T-helper 2 cell treated with Interferon-gamma antibody and Interleukin-4, amounts not matched to agents 5 μg/mL and 100 μg/mL, for 36 hours (primary cell): ENCODE results near the gene SMYD3.

Source experiments
- DNase-seq: peaks from one replicate; pipeline ENCODE4 v3.0.0; 2021; ENCODE audit warnings: low spot score
- H3K27ac Mint-ChIP-seq: one replicate; pipeline ENCODE4 v1.8.0; 2021; ENCODE audit warnings: mild to moderate bottlenecking, mixed read lengths
- H3K27me3 Mint-ChIP-seq: one replicate; pipeline ENCODE4 v1.8.0; 2021; ENCODE audit warnings: low read depth, mixed read lengths
- H3K36me3 Mint-ChIP-seq: one replicate; pipeline ENCODE4 v1.8.0; 2021; ENCODE audit warnings: low read depth, mixed read lengths
- H3K4me1 Mint-ChIP-seq: one replicate; pipeline ENCODE4 v1.8.0; 2021; ENCODE audit warnings: low read depth, mixed read lengths
- H3K4me3 Mint-ChIP-seq: one replicate; pipeline ENCODE4 v1.8.0; 2022; ENCODE audit warnings: mild to moderate bottlenecking, moderate library complexity, mixed read lengths
- H3K9me3 Mint-ChIP-seq: one replicate; pipeline ENCODE4 v1.8.0; 2021; ENCODE audit warnings: mixed read lengths

SMYD3 gene

GRCh38 chr1:246068619-246069509 is 438.2 kb downstream of the SMYD3 start:
- H3K9me3 Mint-ChIP-seq: no peaks in the 10 kb centered on the region
- no peak for DNase-seq
- H3K4me3 Mint-ChIP-seq: no peak overlapping the region
- no peaks in the 10 kb centered on the region for H3K27me3 Mint-ChIP-seq
- no peaks in the 10 kb centered on the region for H3K36me3 Mint-ChIP-seq
- no peak overlapping the region for H3K27ac Mint-ChIP-seq
- H3K4me1 Mint-ChIP-seq: peaks cover 9% of the 10 kb centered on the region

DNA sequence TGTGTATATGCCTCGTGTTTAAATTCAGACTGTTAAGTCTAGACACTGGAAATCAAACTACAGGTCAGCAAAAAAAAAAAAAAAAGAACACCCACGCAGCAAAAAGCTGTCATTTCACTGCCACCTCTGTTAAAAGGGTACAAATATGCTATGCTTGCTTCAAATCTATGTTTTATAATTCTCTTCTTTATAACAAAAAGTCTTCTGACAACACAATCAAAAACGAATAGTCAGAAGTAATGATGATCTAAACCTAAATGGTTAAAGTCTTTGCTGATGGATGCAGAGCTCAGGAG is 438.9 kb downstream of the SMYD3 start:
- no peak for DNase-seq
- Mint-ChIP-seq H3K9me3 (no peaks in the 10 kb centered on the region), H3K4me1 (peaks cover 9% of the 10 kb centered on the region), H3K27ac (no peak overlapping the region), H3K36me3 (no peaks in the 10 kb centered on the region), H3K4me3 (no peak overlapping the region), H3K27me3 (no peaks in the 10 kb centered on the region)

DNA sequence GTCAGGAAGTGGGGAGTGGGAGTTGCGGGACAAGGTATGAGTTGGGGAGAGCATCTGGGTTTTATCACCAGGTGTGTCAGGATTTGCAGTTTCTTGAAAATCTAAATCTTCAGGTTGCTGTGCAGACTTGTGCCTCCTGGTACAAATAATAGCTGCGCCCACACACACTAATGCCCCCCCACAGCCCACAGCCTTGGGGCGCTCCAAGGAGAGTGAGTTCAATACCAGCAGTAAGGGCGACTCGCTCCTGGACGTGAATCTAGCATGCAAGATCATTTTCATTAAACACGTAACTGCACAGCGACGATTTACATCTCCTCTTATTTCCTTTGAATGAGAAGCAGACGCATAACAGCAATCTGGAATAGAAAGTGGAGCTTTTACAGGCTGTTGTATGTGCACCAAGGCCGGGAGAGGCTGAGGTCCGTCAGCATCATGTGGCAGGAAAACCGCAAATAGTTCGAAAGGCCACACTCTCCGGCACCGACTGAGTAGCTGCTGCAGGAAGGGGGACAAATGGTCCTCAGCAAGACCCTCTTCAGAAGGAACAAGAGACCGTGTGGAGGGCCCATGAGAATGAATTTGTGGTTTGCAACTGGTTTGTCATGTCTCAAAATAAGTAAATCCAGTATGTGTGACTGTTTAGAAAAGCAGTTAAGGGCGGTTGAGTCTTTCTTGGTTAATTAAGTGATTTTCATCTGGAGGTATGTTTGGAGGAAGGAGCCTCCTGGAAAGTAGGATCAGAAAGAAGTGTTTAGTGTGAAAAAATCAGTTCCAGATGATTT is 439.5 kb downstream of the SMYD3 start:
- no peak overlapping the region for H3K27ac Mint-ChIP-seq
- no peak overlapping the region for H3K4me3 Mint-ChIP-seq

GRCh38 chr1:246066573-246066972 is 440.5 kb downstream of the SMYD3 start:
- no peaks in the 10 kb centered on the region for H3K9me3 Mint-ChIP-seq
- no peak overlapping the region for H3K27ac Mint-ChIP-seq
- no peak overlapping the region for H3K4me3 Mint-ChIP-seq
- H3K27me3 Mint-ChIP-seq: no peaks in the 10 kb centered on the region
- no peak for DNase-seq
- H3K4me1 Mint-ChIP-seq: peaks cover 7% of the 10 kb centered on the region
- H3K36me3 Mint-ChIP-seq: no peaks in the 10 kb centered on the region

More for the DNA sequence above, 439.5 kb downstream of the SMYD3 start:
- no peaks in the 10 kb centered on the region for H3K9me3 Mint-ChIP-seq
- no peaks in the 10 kb centered on the region for H3K27me3 Mint-ChIP-seq
- no peak for DNase-seq
- H3K36me3 Mint-ChIP-seq: no peaks in the 10 kb centered on the region
- H3K4me1 Mint-ChIP-seq: peaks cover 9% of the 10 kb centered on the region

GRCh38 chr1:246065592-246065991 is 441.5 kb downstream of the SMYD3 start:
- Mint-ChIP-seq H3K4me3 (no peak overlapping the region), H3K9me3 (no peaks in the 10 kb centered on the region), H3K27ac (no peak overlapping the region), H3K36me3 (no peaks in the 10 kb centered on the region), H3K4me1 (peaks cover 7% of the 10 kb centered on the region), H3K27me3 (no peaks in the 10 kb centered on the region)
- no peak for DNase-seq

DNA sequence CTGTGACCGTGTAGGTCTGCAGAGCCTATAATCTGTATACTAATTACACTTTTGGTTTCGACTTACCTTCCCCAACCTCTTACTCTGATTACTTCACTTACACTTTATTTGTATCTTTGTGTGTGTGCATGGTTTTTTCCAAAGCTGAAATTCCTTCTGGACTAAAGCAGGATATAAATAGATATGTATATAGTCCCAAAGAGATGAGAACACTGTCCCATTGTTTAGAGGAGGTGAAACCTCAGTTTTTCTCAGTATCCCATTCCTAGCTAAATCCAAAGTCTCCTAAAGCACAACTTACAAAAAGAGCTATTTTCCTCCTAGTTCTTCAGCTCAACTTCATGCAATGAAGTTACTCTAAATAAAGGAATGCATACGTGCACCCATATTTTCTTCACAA is 442.2 kb downstream of the SMYD3 start:
- Mint-ChIP-seq H3K4me3 (no peak overlapping the region), H3K27me3 (no peaks in the 10 kb centered on the region), H3K4me1 (peaks cover 7% of the 10 kb centered on the region), H3K9me3 (no peaks in the 10 kb centered on the region), H3K27ac (no peak overlapping the region), H3K36me3 (no peaks in the 10 kb centered on the region)
- no peak for DNase-seq

GRCh38 chr1:246063013-246063616 is 444.0 kb downstream of the SMYD3 start:
- Mint-ChIP-seq H3K9me3 (no peaks in the 10 kb centered on the region), H3K4me1 (peaks cover 6% of the 10 kb centered on the region), H3K36me3 (no peaks in the 10 kb centered on the region), H3K27ac (no peak overlapping the region), H3K4me3 (no peak overlapping the region), H3K27me3 (no peaks in the 10 kb centered on the region)
- no peak for DNase-seq

DNA sequence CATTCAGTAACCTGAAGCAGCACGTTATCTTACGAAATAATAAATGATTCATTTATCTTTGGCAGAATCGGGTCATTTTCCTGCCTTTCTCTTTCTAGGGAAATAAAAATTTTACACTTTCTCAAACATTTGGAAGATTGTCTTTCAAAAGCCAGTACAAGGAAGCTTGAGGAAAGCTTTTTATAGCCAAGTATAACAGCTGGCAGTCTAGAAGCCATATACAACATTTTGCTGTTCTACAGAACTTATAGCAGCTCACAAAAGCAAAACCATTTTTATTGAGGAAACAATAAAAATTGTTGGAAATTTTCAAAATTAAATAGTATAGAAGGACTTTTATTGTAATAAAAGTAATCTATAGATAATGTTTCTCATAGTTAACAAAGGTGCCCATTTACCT is 448.6 kb downstream of the SMYD3 start:
- H3K4me3 Mint-ChIP-seq: no peak overlapping the region
- no peaks in the 10 kb centered on the region for H3K27me3 Mint-ChIP-seq
- no peaks in the 10 kb centered on the region for H3K4me1 Mint-ChIP-seq
- no peaks in the 10 kb centered on the region for H3K36me3 Mint-ChIP-seq
- peaks cover 6% of the 10 kb centered on the region for H3K9me3 Mint-ChIP-seq
- H3K27ac Mint-ChIP-seq: no peak overlapping the region
- DNase-seq: no peak

GRCh38 chr1:246052603-246053002 is 454.5 kb downstream of the SMYD3 start:
- no peak overlapping the region for H3K4me3 Mint-ChIP-seq
- H3K36me3 Mint-ChIP-seq: no peaks in the 10 kb centered on the region
- H3K27ac Mint-ChIP-seq: no peak overlapping the region
- no peaks in the 10 kb centered on the region for H3K4me1 Mint-ChIP-seq
- H3K9me3 Mint-ChIP-seq: peaks cover 6% of the 10 kb centered on the region
- H3K27me3 Mint-ChIP-seq: no peaks in the 10 kb centered on the region
- no peak for DNase-seq

- Mint-ChIP-seq H3K27ac (no peak overlapping the region), H3K36me3 (no peaks in the 10 kb centered on the region), H3K4me3 (no peak overlapping the region), H3K27me3 (no peaks in the 10 kb centered on the region), H3K4me1 (no peaks in the 10 kb centered on the region), H3K9me3 (peaks cover 6% of the 10 kb centered on the region)
- no peak for DNase-seq
Measured at GRCh38 chr1:246051909-246052518, 455.1 kb downstream of the SMYD3 start.

DNA sequence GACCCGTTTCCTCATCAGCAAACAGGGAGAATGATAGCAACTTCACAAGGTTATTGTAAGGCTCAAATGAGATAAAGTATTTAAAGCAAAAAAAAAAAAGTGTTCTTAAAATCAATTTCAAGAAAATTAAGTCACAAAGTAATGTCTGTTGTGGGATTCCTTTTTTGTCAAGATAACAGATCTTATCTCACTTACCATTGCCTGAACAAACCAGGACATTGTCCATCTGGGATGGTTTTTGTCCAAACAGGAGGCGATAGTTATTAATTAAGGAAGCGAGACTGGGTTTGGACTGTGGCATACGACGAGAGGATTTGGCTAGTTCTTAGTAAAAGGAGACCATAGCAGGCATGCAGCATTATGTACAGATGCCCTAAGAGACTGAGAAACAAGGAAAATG is 458.4 kb downstream of the SMYD3 start:
- Mint-ChIP-seq H3K4me1 (no peaks in the 10 kb centered on the region), H3K4me3 (no peak overlapping the region), H3K36me3 (no peaks in the 10 kb centered on the region), H3K9me3 (peaks cover under 1% of the 10 kb centered on the region), H3K27ac (no peak overlapping the region), H3K27me3 (no peaks in the 10 kb centered on the region)
- DNase-seq: no peak

- Mint-ChIP-seq H3K4me3 (no peak overlapping the region), H3K36me3 (no peaks in the 10 kb centered on the region), H3K9me3 (no peaks in the 10 kb centered on the region), H3K27me3 (no peaks in the 10 kb centered on the region), H3K4me1 (no peaks in the 10 kb centered on the region), H3K27ac (no peak overlapping the region)
- DNase-seq: no peak
Measured at GRCh38 chr1:246043556-246043955, 463.5 kb downstream of the SMYD3 start.

DNA sequence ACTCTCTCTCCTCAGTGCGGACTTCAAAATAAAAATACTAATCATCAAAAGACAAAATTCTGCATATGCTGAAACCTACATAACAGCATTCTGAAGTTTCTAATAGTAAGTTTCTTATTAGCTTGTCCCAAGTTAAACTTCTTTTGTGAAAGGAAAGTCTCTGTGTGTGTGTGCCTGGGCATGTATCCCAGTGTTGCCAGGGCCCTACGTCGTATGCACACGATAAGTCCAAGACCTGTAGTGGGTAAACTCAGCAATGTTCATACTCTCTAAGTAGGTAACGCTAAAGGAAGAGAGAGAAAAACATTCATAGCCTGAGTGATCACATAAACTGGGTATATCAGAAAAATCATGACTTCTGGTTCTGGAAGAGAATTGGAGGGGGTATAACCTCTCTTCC is 465.7 kb downstream of the SMYD3 start:
- H3K27ac Mint-ChIP-seq: no peak overlapping the region
- no peaks in the 10 kb centered on the region for H3K36me3 Mint-ChIP-seq
- no peaks in the 10 kb centered on the region for H3K4me1 Mint-ChIP-seq
- H3K9me3 Mint-ChIP-seq: no peaks in the 10 kb centered on the region
- no peaks in the 10 kb centered on the region for H3K27me3 Mint-ChIP-seq
- no peak overlapping the region for H3K4me3 Mint-ChIP-seq
- DNase-seq: no peak
